ENCODE data around the gene DMBT1. TPM values are rescaled to one million over a fixed set of nuclear protein-coding genes. Genes with fewer than 3 reads are reported as not detected.

Gene DMBT1
- total RNA-seq, 1 donor from 2014 or later = not detected

- H3K4me3 ChIP-seq (ENCODE audit: insufficient read depth, low read depth, low read length) = no peak overlapping the region
- H3K4me3 Mint-ChIP-seq (ENCODE audit: unreplicated experiment) = no peak overlapping the region
- no peaks in the 10 kb centered on the region for H3K36me3 Mint-ChIP-seq (ENCODE audit: low read depth, unreplicated experiment)
- H3K27me3 ChIP-seq (ENCODE audit: insufficient read depth, low read length) = no peaks in the 10 kb centered on the region
- no peak overlapping the region for H3K27ac ChIP-seq (ENCODE audit: low read depth, low read length)
- no peaks in the 10 kb centered on the region for H3K4me1 ChIP-seq (ENCODE audit: insufficient read depth, low read length)
- H3K79me2 ChIP-seq (ENCODE audit: insufficient read depth, low read length) = no peaks in the 10 kb centered on the region
- H3K9me3 ChIP-seq (ENCODE audit: insufficient read depth, low read depth, low read length) = no peaks in the 10 kb centered on the region
- H3K4me1 Mint-ChIP-seq (ENCODE audit: low read depth, unreplicated experiment) = peaks cover 2% of the 10 kb centered on the region
- TF ChIP-seq CTCF (IDR thresholded peaks at IDR 0.05; ENCODE audit: insufficient read depth, low read depth, low read length) = no peak
- no peak for TF ChIP-seq EZH2 (IDR thresholded peaks at IDR 0.05; ENCODE audit: insufficient read depth, low read length)
- H4K20me1 ChIP-seq (ENCODE audit: insufficient read depth, low read length) = no peaks in the 10 kb centered on the region
- H3K9me3 Mint-ChIP-seq (ENCODE audit: unreplicated experiment) = peaks cover 5% of the 10 kb centered on the region
- H3K27me3 Mint-ChIP-seq (ENCODE audit: low read depth, unreplicated experiment) = peaks cover 41% of the 10 kb centered on the region
- FAIRE-seq (no peak), DNase-seq (ENCODE audit: low read depth) (no peak)
- no peak overlapping the region for H3K4me2 ChIP-seq (ENCODE audit: low read length)
- H3K9ac ChIP-seq (ENCODE audit: low read length) = no peak overlapping the region
- H3K27ac Mint-ChIP-seq (ENCODE audit: unreplicated experiment) = no peak overlapping the region
- no peak overlapping the region for H2AFZ ChIP-seq (ENCODE audit: low read depth, low read length)
- H3K36me3 ChIP-seq (ENCODE audit: insufficient read depth, low read length) = no peaks in the 10 kb centered on the region
Observed at GRCh38 chr10:122656741-122657140, 96.2 kb downstream of the DMBT1 start.

GRCh38 chr10:122657255-122657654 is 96.7 kb downstream of the DMBT1 start:
- H3K27me3 ChIP-seq (ENCODE audit: insufficient read depth, low read length) = no peaks in the 10 kb centered on the region
- H4K20me1 ChIP-seq (ENCODE audit: insufficient read depth, low read length) = no peaks in the 10 kb centered on the region
- TF ChIP-seq EZH2 (IDR thresholded peaks at IDR 0.05; ENCODE audit: insufficient read depth, low read length) (no peak), CTCF (IDR thresholded peaks at IDR 0.05; ENCODE audit: insufficient read depth, low read depth, low read length) (no peak)
- DNase-seq (ENCODE audit: low read depth) (no peak), FAIRE-seq (no peak)
- Mint-ChIP-seq H3K27me3 (ENCODE audit: low read depth, unreplicated experiment) (peaks cover 36% of the 10 kb centered on the region), H3K4me1 (ENCODE audit: low read depth, unreplicated experiment) (peaks cover 2% of the 10 kb centered on the region), H3K27ac (ENCODE audit: unreplicated experiment) (no peak overlapping the region), H3K9me3 (ENCODE audit: unreplicated experiment) (peaks cover 5% of the 10 kb centered on the region), H3K4me3 (ENCODE audit: unreplicated experiment) (no peak overlapping the region), H3K36me3 (ENCODE audit: low read depth, unreplicated experiment) (no peaks in the 10 kb centered on the region)
- H3K79me2 ChIP-seq (ENCODE audit: insufficient read depth, low read length) = no peaks in the 10 kb centered on the region
- no peak overlapping the region for H3K9ac ChIP-seq (ENCODE audit: low read length)
- no peak overlapping the region for H3K27ac ChIP-seq (ENCODE audit: low read depth, low read length)
- no peak overlapping the region for H3K4me2 ChIP-seq (ENCODE audit: low read length)
- no peaks in the 10 kb centered on the region for H3K36me3 ChIP-seq (ENCODE audit: insufficient read depth, low read length)
- no peaks in the 10 kb centered on the region for H3K9me3 ChIP-seq (ENCODE audit: insufficient read depth, low read depth, low read length)
- no peak overlapping the region for H2AFZ ChIP-seq (ENCODE audit: low read depth, low read length)
- no peak overlapping the region for H3K4me3 ChIP-seq (ENCODE audit: insufficient read depth, low read depth, low read length)
- no peaks in the 10 kb centered on the region for H3K4me1 ChIP-seq (ENCODE audit: insufficient read depth, low read length)

- Histone ChIP-seq H3K27me3 (ENCODE audit: insufficient read depth, low read length) (no peaks in the 10 kb centered on the region), H3K9me3 (ENCODE audit: insufficient read depth, low read depth, low read length) (no peaks in the 10 kb centered on the region), H2AFZ (ENCODE audit: low read depth, low read length) (no peak overlapping the region), H3K4me3 (ENCODE audit: insufficient read depth, low read depth, low read length) (no peak overlapping the region), H3K4me1 (ENCODE audit: insufficient read depth, low read length) (no peaks in the 10 kb centered on the region), H4K20me1 (ENCODE audit: insufficient read depth, low read length) (no peaks in the 10 kb centered on the region), H3K27ac (ENCODE audit: low read depth, low read length) (no peak overlapping the region), H3K4me2 (ENCODE audit: low read length) (no peak overlapping the region), H3K36me3 (ENCODE audit: insufficient read depth, low read length) (no peaks in the 10 kb centered on the region), H3K9ac (ENCODE audit: low read length) (no peak overlapping the region), H3K79me2 (ENCODE audit: insufficient read depth, low read length) (no peaks in the 10 kb centered on the region)
- Mint-ChIP-seq H3K4me1 (ENCODE audit: low read depth, unreplicated experiment) (peaks cover 2% of the 10 kb centered on the region), H3K27me3 (ENCODE audit: low read depth, unreplicated experiment) (peaks cover 36% of the 10 kb centered on the region), H3K27ac (ENCODE audit: unreplicated experiment) (no peak overlapping the region), H3K4me3 (ENCODE audit: unreplicated experiment) (no peak overlapping the region), H3K36me3 (ENCODE audit: low read depth, unreplicated experiment) (no peaks in the 10 kb centered on the region), H3K9me3 (ENCODE audit: unreplicated experiment) (peaks cover 5% of the 10 kb centered on the region)
- DNase-seq (ENCODE audit: low read depth) (no peak), FAIRE-seq (no peak)
- TF ChIP-seq CTCF (IDR thresholded peaks at IDR 0.05; ENCODE audit: insufficient read depth, low read depth, low read length) (no peak), EZH2 (IDR thresholded peaks at IDR 0.05; ENCODE audit: insufficient read depth, low read length) (no peak)
Observed at GRCh38 chr10:122657729-122658128, 97.2 kb downstream of the DMBT1 start.
